ENCODE measurements around the gene RUBCN. TPM values are rescaled to one million over a fixed set of nuclear protein-coding genes. Genes with fewer than 3 reads are reported as not detected.

RUBCN gene
- total RNA-seq, 4 donors from 2014 or later: 24.0 to 63.7 (median 43.4) TPM

GRCh38 chr3:197748597-197749314 lies 12.1 kb upstream of the RUBCN start:
- no peak for TF ChIP-seq CTCF (IDR thresholded peaks at IDR 0.05; ENCODE audit: low read depth)

DNA sequence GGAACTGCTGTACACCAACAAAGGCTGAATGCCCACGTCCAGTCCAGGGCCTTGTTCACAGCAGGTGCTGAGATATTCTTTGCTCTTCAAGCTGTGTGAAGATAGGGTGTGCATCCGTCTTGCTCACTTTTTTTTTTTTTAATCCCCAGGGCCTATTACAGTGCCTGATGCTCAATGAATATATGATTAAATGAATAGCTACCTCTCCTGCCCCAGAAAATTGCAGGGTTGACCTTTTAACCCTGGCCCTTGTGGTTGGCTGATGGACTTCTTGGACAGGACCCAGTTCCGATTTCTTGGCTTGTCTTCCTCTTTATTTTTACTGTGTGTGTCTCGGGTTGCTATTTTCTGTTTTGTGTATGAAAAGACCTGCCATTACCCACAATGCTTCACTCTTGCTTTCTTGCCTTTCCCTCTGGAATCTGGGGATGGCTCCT lies 10.1 kb upstream of the RUBCN start:
- no peak for TF ChIP-seq CTCF (IDR thresholded peaks at IDR 0.05; ENCODE audit: low read depth)

- no peak for TF ChIP-seq CTCF (IDR thresholded peaks at IDR 0.05; ENCODE audit: low read depth)
Measured at GRCh38 chr3:197746209-197746608, 9.5 kb upstream of the RUBCN start.

DNA sequence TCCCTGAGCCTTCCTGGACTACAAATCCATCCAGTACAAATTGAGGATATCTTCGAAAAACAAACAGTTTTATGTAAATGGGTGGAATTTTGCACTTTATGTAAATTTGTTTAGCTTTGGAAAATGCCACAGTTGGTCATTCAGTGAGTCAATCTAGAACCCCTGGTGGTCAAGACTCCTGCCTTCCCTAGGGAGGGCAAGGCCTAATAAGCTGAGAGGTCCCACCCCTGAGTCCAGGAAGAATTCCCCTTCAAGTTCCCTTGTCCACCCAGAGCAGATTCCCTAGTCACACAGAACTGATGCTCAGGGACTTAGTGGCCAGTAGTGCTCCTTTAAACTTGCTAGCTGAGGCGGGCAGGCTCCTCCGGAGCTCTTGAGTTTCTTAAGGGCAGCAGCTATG lies 6.1 kb upstream of the RUBCN start:
- no peak for TF ChIP-seq CTCF (IDR thresholded peaks at IDR 0.05; ENCODE audit: low read depth)

DNA sequence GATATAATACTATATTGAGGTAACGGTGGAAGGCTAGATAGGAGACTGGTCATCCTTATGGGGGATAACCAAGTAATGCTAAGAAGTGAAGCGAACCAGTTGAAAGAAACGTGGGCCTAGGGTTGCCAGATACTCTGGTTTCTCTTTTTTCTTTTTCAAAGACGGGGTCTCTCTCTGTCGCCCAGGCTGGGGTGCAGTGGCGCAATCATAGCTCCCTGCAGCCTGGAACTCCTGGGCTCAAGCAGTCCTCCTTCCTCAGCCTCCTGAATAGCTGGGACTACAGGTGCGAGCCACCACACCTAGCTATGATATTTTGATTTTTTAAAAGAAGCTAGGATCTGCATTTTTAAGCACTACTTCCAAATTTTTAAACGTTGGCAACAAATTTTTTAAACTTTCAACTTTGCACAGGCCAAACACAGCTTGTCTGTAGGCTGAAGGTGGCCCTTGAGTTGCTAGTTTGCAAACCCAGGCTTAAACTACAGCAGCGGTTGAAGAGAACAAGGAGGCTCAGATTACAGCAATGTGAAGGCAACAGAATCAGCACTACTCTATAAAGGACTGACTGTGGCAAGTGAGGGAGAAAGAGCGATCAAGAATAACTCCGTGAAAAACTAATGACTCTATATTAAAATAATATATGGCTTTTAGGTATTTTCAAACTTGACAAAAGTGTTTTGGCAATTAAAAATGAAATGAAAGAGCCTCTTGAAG lies 1.2 kb upstream of the RUBCN start:
- TF ChIP-seq CTCF (IDR thresholded peaks at IDR 0.05; ENCODE audit: low read depth): no peak

DNA sequence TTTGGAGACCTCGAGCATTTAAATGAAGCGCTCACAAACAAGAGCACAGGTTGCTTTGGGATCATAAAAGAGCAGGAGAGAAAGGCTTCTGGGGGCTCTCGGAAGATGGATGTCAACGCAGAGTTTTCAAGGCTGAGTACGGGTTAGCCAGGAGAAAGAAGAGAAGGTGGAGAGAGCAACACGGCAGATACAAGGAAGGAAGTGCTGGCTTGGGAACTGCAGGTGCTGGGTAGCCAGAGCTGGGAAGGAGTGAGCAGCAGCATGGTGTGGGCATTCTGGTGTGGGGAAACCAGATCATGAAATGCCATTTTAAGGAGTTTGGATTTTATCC lies 580 bp upstream of the RUBCN start:
- no peak for TF ChIP-seq CTCF (IDR thresholded peaks at IDR 0.05; ENCODE audit: low read depth)

DNA sequence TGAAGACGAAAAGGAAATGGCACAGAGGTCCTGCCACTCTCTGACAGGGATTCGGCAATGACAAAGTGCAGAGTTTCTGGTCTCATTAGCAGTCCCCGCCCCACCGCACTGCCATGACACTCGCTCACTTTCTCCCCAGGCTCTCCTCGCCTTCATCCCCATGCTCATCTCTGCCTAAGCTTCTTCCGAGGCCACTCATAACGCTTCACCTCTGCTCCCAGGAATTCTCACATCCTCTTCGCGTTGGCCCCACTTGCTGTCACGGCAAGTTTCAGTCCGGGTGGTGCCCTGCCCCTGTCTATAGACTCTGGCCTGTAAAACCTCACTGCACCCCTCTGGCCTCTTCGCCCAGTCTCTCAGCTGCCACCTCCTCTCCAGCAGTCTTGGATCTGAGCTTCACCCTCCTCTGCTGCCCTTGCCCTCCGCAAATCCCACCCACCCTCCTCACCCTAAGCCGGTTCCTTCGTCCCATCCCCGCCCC lies 654 bp downstream of the RUBCN start:
- no peak for TF ChIP-seq CTCF (IDR thresholded peaks at IDR 0.05; ENCODE audit: low read depth)
